ENCODE results near the gene PPY. TPM values are rescaled to one million over a fixed set of nuclear protein-coding genes. Genes with fewer than 3 reads are reported as not detected.

The PPY gene
- total RNA-seq, 4 donors from 2014 or later: not detected

DNA sequence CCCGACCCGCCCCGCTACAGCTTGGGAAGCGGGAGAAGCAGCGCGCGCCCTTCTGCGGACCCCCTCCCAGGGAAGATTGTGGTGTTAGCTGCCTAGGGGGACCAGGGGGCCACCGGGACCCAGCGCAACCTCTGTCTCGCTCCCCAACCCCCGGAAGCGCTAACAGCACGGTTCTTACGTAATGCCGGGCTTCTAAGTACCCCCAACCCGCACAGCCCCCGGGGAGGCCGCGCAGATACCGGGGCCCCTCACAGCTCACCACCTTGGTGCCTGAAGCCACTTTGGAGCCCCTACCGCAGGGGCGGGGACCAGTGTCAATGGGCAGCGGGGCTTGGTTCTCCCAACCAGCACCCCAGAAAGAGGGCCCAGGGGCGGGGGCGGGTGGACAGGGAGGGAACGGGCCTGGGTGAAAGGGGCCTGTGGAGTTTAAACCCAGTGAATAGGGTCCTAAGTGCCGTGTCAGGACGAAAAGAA is 35.3 kb downstream of the PPY start:
- TF ChIP-seq, protein P1, sequence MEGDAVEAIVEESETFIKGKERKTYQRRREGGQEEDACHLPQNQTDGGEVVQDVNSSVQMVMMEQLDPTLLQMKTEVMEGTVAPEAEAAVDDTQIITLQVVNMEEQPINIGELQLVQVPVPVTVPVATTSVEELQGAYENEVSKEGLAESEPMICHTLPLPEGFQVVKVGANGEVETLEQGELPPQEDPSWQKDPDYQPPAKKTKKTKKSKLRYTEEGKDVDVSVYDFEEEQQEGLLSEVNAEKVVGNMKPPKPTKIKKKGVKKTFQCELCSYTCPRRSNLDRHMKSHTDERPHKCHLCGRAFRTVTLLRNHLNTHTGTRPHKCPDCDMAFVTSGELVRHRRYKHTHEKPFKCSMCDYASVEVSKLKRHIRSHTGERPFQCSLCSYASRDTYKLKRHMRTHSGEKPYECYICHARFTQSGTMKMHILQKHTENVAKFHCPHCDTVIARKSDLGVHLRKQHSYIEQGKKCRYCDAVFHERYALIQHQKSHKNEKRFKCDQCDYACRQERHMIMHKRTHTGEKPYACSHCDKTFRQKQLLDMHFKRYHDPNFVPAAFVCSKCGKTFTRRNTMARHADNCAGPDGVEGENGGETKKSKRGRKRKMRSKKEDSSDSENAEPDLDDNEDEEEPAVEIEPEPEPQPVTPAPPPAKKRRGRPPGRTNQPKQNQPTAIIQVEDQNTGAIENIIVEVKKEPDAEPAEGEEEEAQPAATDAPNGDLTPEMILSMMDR (IDR thresholded peaks at IDR 0.05; ENCODE audit: low read depth): no peak

DNA sequence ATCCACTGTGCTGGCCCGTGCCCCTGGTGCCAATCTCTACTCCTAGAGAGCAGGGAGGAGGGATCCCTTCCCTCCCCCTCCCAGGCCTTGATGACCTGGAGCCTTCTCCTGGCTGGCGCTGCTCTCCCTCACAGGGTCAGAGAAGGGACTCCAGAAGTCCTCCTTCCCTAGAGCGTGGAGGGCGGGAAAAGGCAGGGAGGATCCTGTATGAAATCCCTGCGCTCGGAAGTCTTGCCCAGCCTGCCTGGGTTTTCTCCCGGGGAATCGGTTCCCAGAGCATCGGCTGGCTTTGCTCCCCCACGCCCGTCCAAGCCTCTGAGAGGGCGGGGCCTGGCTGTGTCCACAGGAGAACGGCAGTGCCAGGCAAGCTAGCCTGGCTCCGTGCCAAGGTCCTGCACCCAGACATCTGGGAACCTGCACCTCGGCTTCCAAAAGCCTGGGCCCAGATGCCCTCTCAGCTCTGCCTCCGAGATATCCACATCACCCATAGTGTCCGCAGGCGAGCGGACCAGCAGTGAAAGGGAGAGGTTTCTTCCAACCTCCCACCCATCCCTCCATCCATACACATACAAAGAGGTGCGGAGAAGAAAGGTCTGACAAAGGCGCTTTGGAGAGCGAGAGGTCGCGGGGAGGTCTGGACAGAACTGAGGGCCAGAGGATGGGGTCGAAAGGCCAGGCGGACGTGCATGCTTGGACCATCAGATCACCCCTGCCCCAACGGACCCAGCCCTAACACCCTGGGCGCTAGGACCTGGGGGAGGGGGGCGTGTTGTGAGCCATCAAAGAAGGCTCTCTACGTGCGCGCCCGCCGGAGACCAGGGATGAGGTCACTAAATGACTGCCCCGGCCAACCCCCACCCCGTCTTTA is 36.1 kb downstream of the PPY start:
- TF ChIP-seq, protein P1 (IDR thresholded peaks at IDR 0.05; ENCODE audit: low read depth): no peak

DNA sequence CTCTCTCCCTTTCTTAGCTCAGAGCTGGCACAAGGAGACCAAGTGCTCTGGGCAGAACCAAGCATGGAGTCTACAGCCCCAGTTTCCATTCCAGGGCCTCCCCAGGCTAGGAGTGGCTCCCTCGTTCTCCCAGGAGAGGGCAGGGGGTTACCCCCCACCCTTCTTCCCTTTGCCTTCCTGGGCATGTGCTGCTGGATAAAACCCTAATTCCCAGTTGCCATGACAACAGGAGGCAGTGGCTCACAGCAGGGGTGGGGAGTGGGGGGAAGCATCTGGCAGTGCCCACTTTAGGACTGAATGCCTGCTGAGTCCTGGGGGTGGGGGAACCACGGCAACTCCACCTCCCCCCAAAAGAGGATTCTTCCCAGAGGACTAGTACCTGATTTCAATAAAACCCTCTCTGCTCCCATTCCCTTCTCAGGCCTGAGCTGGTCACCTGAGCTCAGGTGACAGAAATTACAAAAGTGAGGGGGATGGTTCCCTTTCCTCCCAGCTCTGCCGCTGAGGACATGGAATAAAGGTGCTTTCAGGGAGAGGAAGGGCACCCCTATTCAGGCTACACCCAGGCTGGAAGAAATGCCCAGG is 36.8 kb downstream of the PPY start:
- TF ChIP-seq, protein P1 (IDR thresholded peaks at IDR 0.05; ENCODE audit: low read depth): no peak

DNA sequence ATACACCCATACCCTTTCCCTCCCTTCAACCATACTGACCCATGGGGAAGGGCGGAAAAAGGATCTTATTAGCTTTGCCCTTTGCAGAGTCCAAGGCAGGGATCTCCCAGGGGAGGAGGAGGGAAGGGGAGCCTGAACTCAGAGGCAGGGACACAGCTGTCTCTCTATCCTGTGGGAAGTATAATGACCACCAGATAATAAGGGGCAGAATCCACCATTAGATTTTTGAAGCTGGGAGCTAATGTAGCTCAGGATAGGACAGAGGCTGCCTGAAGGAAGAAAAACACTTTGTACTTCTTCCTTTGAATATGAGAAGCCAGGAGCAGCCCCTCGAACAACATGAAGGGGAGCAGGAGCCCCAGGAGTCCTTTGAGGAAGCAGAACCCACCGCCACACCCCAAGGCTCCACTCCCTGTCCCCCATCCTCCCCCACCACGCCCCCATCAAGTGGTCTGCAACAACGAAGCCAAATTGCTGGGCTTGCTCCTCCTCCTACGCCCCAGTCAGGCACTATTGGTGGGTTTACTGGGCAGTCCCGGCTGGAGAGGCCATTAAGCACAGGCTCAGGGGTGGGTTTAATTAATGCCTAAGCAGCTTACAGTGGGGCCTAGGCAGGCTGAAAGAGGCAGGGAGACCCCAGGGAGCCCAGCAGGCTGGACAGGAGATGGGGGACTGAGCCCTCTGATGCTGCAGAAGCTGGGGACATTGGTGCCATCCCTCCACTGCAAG is 40.3 kb downstream of the PPY start:
- TF ChIP-seq, protein P1 (IDR thresholded peaks at IDR 0.05; ENCODE audit: low read depth): no peak

DNA sequence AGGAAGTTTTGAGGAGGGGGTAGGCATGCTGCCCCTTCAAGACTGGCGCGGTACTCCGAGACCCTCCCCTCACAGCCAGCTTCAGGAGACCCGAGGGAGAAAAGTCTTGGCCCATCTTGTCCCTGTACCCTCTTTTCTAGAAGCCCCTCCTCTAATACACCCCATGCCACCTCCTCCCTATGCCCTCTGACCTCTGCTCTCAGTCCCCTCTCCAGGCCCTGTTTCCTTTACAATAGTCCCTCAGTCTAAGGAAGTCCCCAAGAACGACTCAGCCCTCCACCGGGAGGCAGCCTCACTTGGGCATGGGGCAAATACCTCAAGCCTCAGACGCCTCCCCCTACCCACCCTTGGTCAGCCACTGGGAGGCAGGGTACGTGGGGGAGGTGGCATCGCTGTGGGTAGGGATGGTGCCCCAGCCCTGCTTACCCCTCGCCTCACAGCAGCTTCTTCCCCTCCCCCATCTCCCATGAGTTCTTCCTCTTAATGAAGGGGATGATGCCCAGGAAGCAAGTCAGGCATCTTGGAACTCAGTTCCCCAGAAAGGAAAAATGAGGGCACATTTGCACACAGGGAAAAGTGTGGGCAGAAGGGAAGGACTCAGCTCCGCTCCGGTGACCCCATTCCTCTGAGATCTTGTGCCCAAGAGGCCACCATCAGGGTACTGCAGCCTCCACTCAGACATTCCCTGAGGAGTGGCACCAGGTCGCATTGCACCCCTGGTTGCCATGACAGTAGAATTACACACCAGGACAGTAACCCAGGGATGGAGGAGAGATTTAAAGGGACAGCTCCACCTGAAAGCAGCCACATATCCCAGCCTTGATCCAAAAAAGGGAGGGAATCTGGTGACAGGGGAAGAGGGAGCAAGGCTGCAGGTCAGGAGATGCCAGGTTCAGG is 41.2 kb downstream of the PPY start:
- TF ChIP-seq, protein P1 (IDR thresholded peaks at IDR 0.05; ENCODE audit: low read depth): no peak

DNA sequence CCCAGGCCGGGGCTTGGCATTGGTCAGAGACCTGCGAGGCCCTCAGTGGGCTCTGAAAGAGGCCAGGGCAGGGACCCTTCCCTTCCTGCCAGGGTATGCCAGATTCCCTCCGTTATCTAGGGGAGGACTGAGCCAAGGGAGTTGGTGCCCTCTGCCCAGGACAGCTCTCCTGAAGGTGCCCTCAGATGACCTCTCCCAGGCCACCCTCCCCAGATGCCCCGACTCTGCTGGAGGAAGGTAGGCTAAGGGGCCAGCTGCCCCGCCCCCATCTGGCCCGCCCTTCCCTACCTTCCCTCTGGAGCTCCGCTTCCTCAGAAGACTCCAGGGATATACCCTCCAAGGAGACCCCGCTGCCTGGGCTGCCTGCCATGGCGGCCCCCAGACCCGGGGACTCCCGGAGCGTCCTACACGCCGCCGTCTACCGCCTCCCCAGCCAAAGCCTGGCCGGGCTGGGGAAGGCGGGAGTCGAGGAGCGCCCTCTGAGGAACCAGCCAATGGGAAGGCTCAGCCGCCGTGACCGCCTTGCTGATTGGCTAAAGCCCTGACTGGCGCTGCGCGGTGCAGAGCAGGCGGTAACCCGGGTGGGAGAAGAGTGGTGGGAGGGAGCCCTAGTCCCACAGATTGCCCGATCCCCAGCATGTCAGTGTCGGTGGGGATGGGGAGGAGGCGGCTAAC is 42.0 kb downstream of the PPY start:
- TF ChIP-seq, protein P1 (IDR thresholded peaks at IDR 0.05; ENCODE audit: low read depth): no peak
